Renal cortex interstitium (tissue), 15 donors: Measurements from ENCODE around the gene EFEMP2. TPM values are rescaled to one million over a fixed set of nuclear protein-coding genes. Genes with fewer than 3 reads are reported as not detected.

Source experiments
- DNase-seq, 11 donors: peaks; one replicate each; pipeline ENCODE4 v3.0.0-alpha.2; 2013; ENCODE audit warnings: low read depth in 9 of 11, low spot score in 4 of 11; ENCODE audit errors: extremely low read depth in 1 of 11
- long read RNA-seq, 16 experiments: transcript quantifications; one replicate each; lab custom pipeline, GENCODE V29; 2026
- polyA plus RNA-seq, 3 donors: library from polyadenylated mRNA; unstranded; fragments of 120-200 nt; gene quantifications; one replicate each; pipeline ENCODE4 v1.2.1, GENCODE V29; 2013; ENCODE audit not compliant: insufficient read length in 3 of 3

The EFEMP2 gene
- 100 to 1,000 TPM in 2 of 3 donors, 10 to 100 TPM in 1; 87.9 to 129 (median 127) TPM for polyA plus RNA-seq
- long read RNA-seq, donor 1, transcript EFEMP2-201 (11 exons, 2,034 nt) = major isoform, 20 of 31 reads
- long read RNA-seq, donor 1, partial matches to known transcripts = 5 of 31 reads
- long read RNA-seq, donor 1, other reads (novel, unspliced or antisense) = 0 of 31 reads
- long read RNA-seq, donor 2, transcript EFEMP2-217 (12 exons, 1,813 nt) = minor isoform, 8 of 123 reads
- long read RNA-seq, donor 2, transcript EFEMP2-201 (11 exons, 2,034 nt) = major isoform, 23 of 123 reads
- long read RNA-seq, donor 2, partial matches to known transcripts = 88 of 123 reads
- long read RNA-seq, donor 2, other reads (novel, unspliced or antisense) = 0 of 123 reads
- long read RNA-seq, donor 3, transcript EFEMP2-217 (12 exons, 1,813 nt) = minor isoform, 16 of 86 reads
- long read RNA-seq, donor 3, transcript EFEMP2-201 (11 exons, 2,034 nt) = major isoform, 46 of 86 reads
- long read RNA-seq, donor 3, partial matches to known transcripts = 21 of 86 reads
- long read RNA-seq, donor 3, other reads (novel, unspliced or antisense) = 0 of 86 reads
- long read RNA-seq, donor 4, transcript EFEMP2-201 (11 exons, 2,034 nt) = major isoform, 20 of 49 reads
- long read RNA-seq, donor 4, partial matches to known transcripts = 24 of 49 reads
- long read RNA-seq, donor 4, other reads (novel, unspliced or antisense) = 0 of 49 reads
- long read RNA-seq, donor 5 = 0 reads
- long read RNA-seq, donor 6, transcript EFEMP2-201 (11 exons, 2,034 nt) = major isoform, 23 of 49 reads
- long read RNA-seq, donor 6, transcript EFEMP2-217 (12 exons, 1,813 nt) = minor isoform, 6 of 49 reads
- long read RNA-seq, donor 6, partial matches to known transcripts = 16 of 49 reads
- long read RNA-seq, donor 6, other reads (novel, unspliced or antisense) = 0 of 49 reads
- long read RNA-seq, donor 7, transcript EFEMP2-201 (11 exons, 2,034 nt) = major isoform, 28 of 48 reads
- long read RNA-seq, donor 7, transcript EFEMP2-217 (12 exons, 1,813 nt) = minor isoform, 5 of 48 reads
- long read RNA-seq, donor 7, partial matches to known transcripts = 13 of 48 reads
- long read RNA-seq, donor 7, other reads (novel, unspliced or antisense) = 0 of 48 reads
- long read RNA-seq, donor 8, transcript EFEMP2-212 (3 exons, 811 nt) = minor isoform, 6 of 90 reads
- long read RNA-seq, donor 8, transcript EFEMP2-201 (11 exons, 2,034 nt) = major isoform, 53 of 90 reads
- long read RNA-seq, donor 8, partial matches to known transcripts = 26 of 90 reads
- long read RNA-seq, donor 8, other reads (novel, unspliced or antisense) = 0 of 90 reads
- long read RNA-seq, donor 9, transcript EFEMP2-201 (11 exons, 2,034 nt) = major isoform, 31 of 77 reads
- long read RNA-seq, donor 9, transcript EFEMP2-217 (12 exons, 1,813 nt) = minor isoform, 6 of 77 reads
- long read RNA-seq, donor 9, partial matches to known transcripts = 39 of 77 reads
- long read RNA-seq, donor 9, other reads (novel, unspliced or antisense) = 0 of 77 reads
- long read RNA-seq, donor 10, transcript EFEMP2-201 (11 exons, 2,034 nt) = major isoform, 22 of 43 reads
- long read RNA-seq, donor 10, partial matches to known transcripts = 14 of 43 reads
- long read RNA-seq, donor 10, other reads (novel, unspliced or antisense) = 0 of 43 reads
- long read RNA-seq, donor 11, transcript EFEMP2-201 (11 exons, 2,034 nt) = major isoform, 23 of 24 reads
- long read RNA-seq, donor 11, partial matches to known transcripts = 0 of 24 reads
- long read RNA-seq, donor 11, other reads (novel, unspliced or antisense) = 0 of 24 reads
- long read RNA-seq, donor 12, transcript EFEMP2-201 (11 exons, 2,034 nt) = major isoform, 10 of 12 reads
- long read RNA-seq, donor 12, partial matches to known transcripts = 0 of 12 reads
- long read RNA-seq, donor 12, other reads (novel, unspliced or antisense) = 0 of 12 reads
- long read RNA-seq, donor 13 = 0 reads
- long read RNA-seq, donor 14, transcript EFEMP2-201 (11 exons, 2,034 nt) = major isoform, 18 of 31 reads
- long read RNA-seq, donor 14, partial matches to known transcripts = 9 of 31 reads
- long read RNA-seq, donor 14, other reads (novel, unspliced or antisense) = 0 of 31 reads
- long read RNA-seq, donor 15, transcript EFEMP2-201 (11 exons, 2,034 nt) = major isoform, 16 of 41 reads
- long read RNA-seq, donor 15, partial matches to known transcripts = 21 of 41 reads
- long read RNA-seq, donor 15, other reads (novel, unspliced or antisense) = 0 of 41 reads
- long read RNA-seq, donor 16, transcript EFEMP2-217 (12 exons, 1,813 nt) = minor isoform, 10 of 154 reads
- long read RNA-seq, donor 16, transcript EFEMP2-201 (11 exons, 2,034 nt) = major isoform, 62 of 154 reads
- long read RNA-seq, donor 16, partial matches to known transcripts = 71 of 154 reads
- long read RNA-seq, donor 16, other reads (novel, unspliced or antisense) = 5 of 154 reads

DNA sequence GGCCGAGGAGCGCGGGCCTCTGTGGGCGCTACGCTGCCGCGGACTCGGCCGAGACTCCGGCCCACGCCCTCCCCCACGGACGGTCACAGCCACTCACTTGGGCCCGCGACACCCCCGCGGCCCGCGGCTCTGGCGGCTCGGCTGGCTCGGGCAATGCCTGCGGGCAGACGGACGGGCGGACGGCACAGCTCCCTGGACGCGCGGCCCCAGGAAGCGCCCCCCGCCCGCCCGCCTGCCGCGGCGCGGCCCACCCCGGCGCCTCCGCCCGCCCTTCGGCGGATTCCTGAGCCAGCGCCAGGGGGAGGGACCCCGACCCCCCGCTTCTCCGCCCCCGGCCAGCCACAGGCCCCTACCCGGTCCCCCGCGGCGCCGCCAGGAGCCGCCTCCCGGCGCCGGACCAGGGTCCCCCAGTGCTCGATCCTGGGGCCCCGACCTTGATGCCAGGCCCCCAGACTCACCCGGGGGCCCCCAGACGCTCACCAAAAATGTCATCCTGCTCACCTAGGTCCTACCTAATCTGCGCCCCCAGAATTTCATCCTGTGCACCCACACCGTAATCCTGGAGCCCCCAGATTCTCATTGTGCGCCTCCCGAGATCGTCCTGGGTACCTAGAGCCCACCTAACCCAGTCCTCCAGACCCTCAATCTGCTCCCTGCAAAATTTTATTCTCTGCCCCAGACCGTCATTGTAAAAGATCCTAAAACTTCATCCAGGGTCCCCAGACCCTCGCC, at the start of gene EFEMP2:
TSS of gene EFEMP2 (minus strand) at position 215 of the 732 bp plus-strand sequence. CDS start 446 bp downstream, outside the sequence.
- peak in 1 of 11 donors; percentile 36 for DNase-seq

DNA sequence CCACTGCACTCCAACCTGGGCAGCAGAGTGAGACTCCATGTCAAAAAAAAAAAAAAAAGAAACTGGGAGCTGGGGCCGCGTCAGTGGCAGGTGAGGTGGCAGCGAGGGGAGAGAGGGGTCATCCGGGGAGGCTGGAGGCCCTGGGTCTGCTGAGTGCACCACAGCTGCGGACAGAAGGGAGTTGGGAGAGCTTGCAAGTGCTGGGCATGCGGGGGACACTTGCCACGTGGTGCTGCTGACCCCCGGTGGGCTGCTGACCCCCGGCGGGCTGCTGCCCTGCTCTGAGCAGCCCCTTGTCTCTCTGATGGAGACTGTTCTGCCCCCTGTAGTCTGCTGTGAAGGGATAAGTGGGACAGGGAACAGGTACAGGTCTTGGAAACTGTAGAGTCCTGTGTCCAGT, 49.3 kb upstream of the EFEMP2 start:
- no peak for DNase-seq

DNA sequence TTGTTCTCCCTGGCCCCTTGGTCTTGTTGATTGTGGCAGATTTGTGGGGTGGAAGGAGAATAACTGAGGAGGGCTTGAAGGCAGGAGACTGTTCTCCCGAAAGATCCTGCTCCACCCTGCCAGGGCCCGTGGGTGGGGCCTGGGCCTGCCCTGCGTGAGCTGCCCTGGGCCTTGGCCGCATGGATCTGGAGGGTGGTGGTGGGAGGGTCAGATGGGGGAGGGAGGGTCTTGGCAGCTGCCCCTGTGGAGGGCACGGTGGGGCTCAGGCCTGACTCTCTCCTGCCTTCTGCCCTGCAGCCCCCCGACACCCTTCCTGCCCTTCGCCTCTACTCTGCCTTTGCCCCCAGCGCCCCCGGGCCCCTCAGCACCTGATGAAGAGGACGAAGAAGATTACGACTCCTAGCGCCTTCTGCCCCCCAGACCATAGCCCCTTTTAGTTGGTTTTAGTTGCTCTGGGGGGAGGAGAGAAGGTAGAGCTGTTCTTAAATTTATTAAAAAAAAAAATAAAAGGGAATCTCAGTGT, 48.5 kb upstream of the EFEMP2 start:
- no peak for DNase-seq

DNA sequence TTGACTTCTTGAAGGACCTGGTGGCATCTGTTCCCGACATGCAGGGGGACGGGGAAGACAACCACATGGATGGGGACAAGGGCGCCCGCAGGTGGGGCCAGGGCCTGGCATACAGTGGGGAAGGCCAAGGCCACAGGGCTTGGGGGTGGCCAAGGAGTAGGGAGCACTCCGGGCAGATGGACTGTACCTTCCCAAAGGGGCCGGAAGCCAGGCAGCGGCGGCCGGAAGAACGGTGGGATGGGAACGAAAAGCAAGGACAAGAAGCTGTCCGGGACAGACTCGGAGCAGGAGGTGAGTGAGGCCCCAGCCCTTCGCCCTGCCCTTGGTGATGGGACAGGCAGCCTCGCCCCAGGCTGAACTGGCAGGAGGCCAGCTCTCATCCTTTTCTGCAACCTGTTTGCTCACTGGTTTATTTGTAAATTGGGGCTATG, 47.8 kb upstream of the EFEMP2 start:
- no peak for DNase-seq

DNA sequence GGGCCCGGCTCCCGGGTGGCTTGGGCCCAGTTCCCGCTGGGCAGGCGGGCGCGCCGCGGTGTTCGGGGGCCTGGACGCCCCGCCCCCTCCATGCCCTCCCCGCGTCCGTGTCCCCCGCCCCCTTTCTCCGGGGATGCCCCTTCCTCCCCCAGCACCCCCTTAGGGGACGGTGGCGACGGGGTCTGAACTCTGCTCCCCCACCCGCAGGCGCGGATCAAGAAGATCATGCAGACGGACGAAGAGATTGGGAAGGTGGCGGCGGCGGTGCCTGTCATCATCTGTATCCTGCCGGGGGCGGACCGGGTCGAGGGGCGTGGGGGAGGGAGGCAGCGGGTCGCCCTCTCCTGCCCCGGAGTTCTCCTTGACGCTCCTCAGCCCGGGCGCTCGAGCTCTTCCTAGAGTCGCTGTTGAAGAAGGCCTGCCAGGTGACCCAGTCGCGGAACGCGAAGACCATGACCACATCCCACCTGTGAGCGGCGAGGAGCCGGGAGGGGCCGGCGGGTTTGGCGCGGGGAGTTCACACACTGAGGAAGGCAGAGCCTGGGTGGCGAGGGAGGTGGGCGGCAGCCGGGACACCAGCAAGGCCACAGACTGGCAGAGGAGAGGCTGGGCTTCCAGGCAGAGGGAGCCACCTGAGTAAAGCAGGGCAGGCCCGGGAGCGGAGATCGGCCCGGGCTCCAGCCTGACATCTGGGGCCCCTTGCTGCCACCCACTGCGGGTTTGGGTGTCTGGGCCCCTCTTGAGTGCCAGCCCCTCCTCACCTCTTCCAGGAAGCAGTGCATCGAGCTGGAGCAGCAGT, 47.2 kb upstream of the EFEMP2 start:
- DNase-seq = peak in 1 of 11 donors; percentile 26

DNA sequence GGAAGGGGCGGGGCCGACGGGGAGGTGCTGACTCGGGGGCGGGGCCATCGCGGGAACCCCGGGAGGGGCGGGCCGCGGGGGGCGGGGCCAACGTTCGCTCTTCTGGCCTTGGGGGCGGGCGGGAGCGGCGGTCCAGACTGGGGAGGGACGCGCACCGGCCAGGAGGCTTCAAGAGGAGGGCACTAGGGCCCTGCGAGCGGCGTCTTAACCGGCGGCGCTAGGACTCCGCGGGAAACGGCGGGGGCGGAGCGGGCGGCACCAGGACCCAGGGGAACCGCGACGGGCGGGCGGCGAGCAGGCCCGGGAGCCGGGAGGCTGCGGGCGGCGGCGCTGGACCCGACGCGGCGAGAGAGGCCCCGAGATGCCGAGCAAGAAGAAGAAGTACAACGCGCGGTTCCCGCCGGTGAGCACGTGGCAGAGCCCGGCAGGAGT, 46.6 kb upstream of the EFEMP2 start, which contains the start of gene DRAP1:
TSS of gene DRAP1 (plus strand) at position 286 of the 432 bp plus-strand sequence. CDS start at position 362, 76 bp downstream.
- peak; percentile 86 to 98 (median 96) for DNase-seq

GRCh38 chr11:65918211-65919140, 45.9 kb upstream of the EFEMP2 start, which contains the start of gene C11orf68:
Gene C11orf68 (minus strand): TSS chr11:65919062. CDS start chr11:65919031, 31 bp downstream.
- DNase-seq = no peak

- DNase-seq = no peak
These were observed 45.0 kb upstream of the EFEMP2 start for GRCh38 chr11:65917434-65918210.

GRCh38 chr11:65917077-65917433, 44.5 kb upstream of the EFEMP2 start:
- DNase-seq = no peak

DNA sequence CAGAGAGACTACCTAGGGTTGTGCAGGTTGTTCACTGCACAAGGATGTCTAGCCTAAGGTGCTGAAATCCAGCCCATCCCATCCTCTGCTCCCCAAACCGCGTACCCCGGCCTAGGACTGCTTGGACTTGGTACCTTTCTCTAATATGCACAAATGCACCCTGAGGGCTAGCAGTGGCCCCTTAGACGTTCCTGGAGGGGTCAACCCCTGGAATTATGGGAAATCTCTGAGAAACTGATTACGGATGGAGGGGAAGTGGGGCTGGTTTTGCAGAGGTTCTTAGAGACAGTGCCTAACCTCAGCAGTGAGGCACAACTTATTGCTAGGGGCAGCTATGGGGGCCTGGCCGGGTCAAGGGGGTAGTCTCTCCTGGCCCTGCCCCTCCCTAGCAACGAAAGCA, 43.8 kb upstream of the EFEMP2 start:
- DNase-seq = no peak

GRCh38 chr11:65915821-65916251, 43.2 kb upstream of the EFEMP2 start:
- DNase-seq = no peak

DNA sequence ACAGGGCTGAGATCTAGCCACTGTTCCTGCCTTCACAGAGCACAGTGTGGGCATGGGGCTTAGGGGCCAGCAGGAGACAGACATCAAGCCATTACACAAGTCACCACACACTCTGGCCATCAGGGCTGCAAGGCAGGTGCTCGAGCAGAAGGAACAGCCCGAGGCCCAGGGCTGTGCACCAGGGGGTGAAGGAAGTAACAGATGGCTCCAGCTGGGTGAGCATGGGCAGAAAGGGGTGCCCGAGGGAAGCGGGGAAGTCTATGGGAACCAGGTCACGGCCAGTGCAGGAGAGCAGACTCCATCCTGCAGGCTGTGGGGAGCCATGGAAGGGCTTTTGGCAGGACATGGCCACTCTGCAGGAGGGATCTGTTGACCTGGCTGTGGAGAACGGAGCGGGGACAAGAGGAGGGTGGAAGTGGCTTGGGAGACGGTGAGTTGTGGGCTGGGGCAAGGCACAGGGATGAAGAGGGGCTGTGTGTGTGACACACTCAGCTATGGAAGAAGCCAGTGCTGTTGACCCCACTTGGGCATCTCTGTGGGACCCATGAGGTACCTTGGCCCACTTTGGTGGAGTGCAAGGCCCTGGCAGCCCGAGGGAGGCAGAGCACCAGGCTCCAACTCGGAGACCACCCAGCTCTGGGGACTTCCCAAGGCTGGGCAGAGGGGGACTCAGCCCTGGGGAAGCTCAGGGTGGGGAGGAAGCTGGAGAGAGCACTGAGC, 42.7 kb upstream of the EFEMP2 start:
- DNase-seq = no peak
